ENCODE results near the gene MRC1. TPM values are rescaled to one million over a fixed set of nuclear protein-coding genes. Genes with fewer than 3 reads are reported as not detected.
A peak's percentile ranks its signal among the peaks of the same experiment; 100 is the strongest.

MRC1 gene
- total and polyA plus RNA-seq, 9 of the 15 experiments (the other 6 are each of a cell fraction or from before 2014, with no cell fraction given), result 0.01 to 0.20 (median 0.03) TPM; not detected in 5

GRCh38 chr10:17787087-17787961 lies 21.8 kb upstream of the MRC1 start:
- no TSS peak for BruUV-seq (replicated peaks)
- TF ChIP-seq GABPB1 (CRISPR knock-in tag; IDR thresholded peaks at IDR 0.05), result no peak
- peak; percentile 56 for TF ChIP-seq ATF3 (IDR thresholded peaks at IDR 0.05)
- no peak for TF ChIP-seq ATF3 (CRISPR knock-in tag; conservative IDR thresholded peaks at IDR 0.05)
- TF ChIP-seq STAT6 (CRISPR knock-in tag; IDR thresholded peaks at IDR 0.05), result no peak
- TF ChIP-seq MYC (IDR thresholded peaks at IDR 0.05; ENCODE audit: low read depth, low read length), result no peak
- no peak for TF ChIP-seq MYC (CRISPR knock-in tag; IDR thresholded peaks at IDR 0.05; ENCODE audit: borderline replicate concordance, low read depth)
- TF ChIP-seq REST (IDR thresholded peaks at IDR 0.05; ENCODE audit: borderline replicate concordance), result 0 out of 2 replicates have a peak, but pooled peaks have one; percentile 31
- no peak for TF ChIP-seq REST (CRISPR knock-in tag; IDR thresholded peaks at IDR 0.05; ENCODE audit: low read depth)
- no peak for TF ChIP-seq RBM15 (IDR thresholded peaks at IDR 0.05; ENCODE audit: insufficient read depth, low read length)

More at GRCh38 chr10:17787087-17787961, 21.8 kb upstream of the MRC1 start:
- peak; percentile 65; the same call in 2 of the 3 replicates for ATAC-seq
- no peaks in the 10 kb centered on the region for H3K9me3 ChIP-seq (replicated peaks; ENCODE audit: control insufficient read depth, insufficient read depth, low read depth, low read length)
- POLR2A ChIA-PET, result interaction anchor here (0.5 to 0.8 kb wide), 2 partner anchors 26 to 127 kb away, joined by 3 read pairs; no protein-coding TSS in a partner anchor
- no peaks in the 10 kb centered on the region for H3K36me3 ChIP-seq (ENCODE audit: control insufficient read depth, insufficient read depth, low read length)
- no peak overlapping the region for H3K4me2 ChIP-seq (ENCODE audit: insufficient read depth, low read length)
- 21% methylated on average over 13 of the region's 13 CpGs for WGBS (ENCODE audit: insufficient coverage, low coverage, missing lambda C conversion rate)
- H3K27ac ChIP-seq (ENCODE audit: extremely low read depth, low read depth, low read length), result no peak overlapping the region
- peaks cover 8 to 10% of the 10 kb centered on the region in 2 experiments; a peak in 4 of 5 replicates for H3K4me1 ChIP-seq (replicated peaks in 1 of 2; ENCODE audit: control insufficient read depth in 2 of 2, insufficient read depth in 2 of 2, low read length in 2 of 2)
- no peak for DNase-seq (ENCODE audit: extremely low read depth in 1 of 4, low spot score in 3 of 4)
- H3K9me1 ChIP-seq (ENCODE audit: control insufficient read depth, insufficient read depth, low read length), result no peaks in the 10 kb centered on the region
- peaks cover 0 to 3% of the 10 kb centered on the region in 2 experiments; a peak in 1 of 5 replicates for H3K27me3 ChIP-seq (ENCODE audit: control insufficient read depth in 2 of 2, insufficient read depth in 2 of 2, low read length in 2 of 2)
- H3K79me2 ChIP-seq (ENCODE audit: control insufficient read depth, insufficient read depth, low read length), result no peaks in the 10 kb centered on the region
- H4K20me1 ChIP-seq (replicated peaks; ENCODE audit: control insufficient read depth, insufficient read depth, low read length), result no peaks in the 10 kb centered on the region
- peak overlapping the region in 1 of 2 experiments; percentile 52; a peak in 1 of 4 replicates for H3K9ac ChIP-seq (ENCODE audit: insufficient read depth in 1 of 2, low read depth in 2 of 2, low read length in 2 of 2)
- intact Hi-C loops (cut with micrococcal nuclease) (no loop called here), in situ Hi-C loops (cut with MboI) (no loop called here)
- no peak overlapping the region for H2AFZ ChIP-seq (ENCODE audit: low read depth, low read length)
- no peak for FAIRE-seq
- H3K4me3 ChIP-seq, result no peak overlapping the region
- CTCF ChIA-PET (ENCODE audit: low intra/inter-chr PET ratio), result no interaction called here

All from K562 (cell line).